HG03469 (cell line): Measurements from ENCODE around the gene PRR22.
"Not testable (repeated sequence)": the region's sequence is repeated elsewhere in the genome, so short reads cannot be mapped to it uniquely, and the experiment has no call there.

ENCODE experiments used
- ATAC-seq: cut with Tn5 transposase; IDR thresholded peaks from one replicate; pipeline ENCODE4 v1.9.1; 2021; ENCODE audit warnings: mild to moderate bottlenecking, moderate library complexity, moderate number of reproducible peaks; ENCODE audit not compliant: unreplicated experiment

The PRR22 gene

GRCh38 chr19:5792224-5792623 is 7.7 kb upstream of the PRR22 start:
- no peak for ATAC-seq

GRCh38 chr19:5790559-5791520 is 6.3 kb upstream of the PRR22 start, which contains the start of gene DUS3L:
Gene DUS3L, minus strand, starts transcription at chr19:5791163. Its CDS starts 22 bp downstream, at chr19:5791141.
- peak; percentile 75 for ATAC-seq

DNA sequence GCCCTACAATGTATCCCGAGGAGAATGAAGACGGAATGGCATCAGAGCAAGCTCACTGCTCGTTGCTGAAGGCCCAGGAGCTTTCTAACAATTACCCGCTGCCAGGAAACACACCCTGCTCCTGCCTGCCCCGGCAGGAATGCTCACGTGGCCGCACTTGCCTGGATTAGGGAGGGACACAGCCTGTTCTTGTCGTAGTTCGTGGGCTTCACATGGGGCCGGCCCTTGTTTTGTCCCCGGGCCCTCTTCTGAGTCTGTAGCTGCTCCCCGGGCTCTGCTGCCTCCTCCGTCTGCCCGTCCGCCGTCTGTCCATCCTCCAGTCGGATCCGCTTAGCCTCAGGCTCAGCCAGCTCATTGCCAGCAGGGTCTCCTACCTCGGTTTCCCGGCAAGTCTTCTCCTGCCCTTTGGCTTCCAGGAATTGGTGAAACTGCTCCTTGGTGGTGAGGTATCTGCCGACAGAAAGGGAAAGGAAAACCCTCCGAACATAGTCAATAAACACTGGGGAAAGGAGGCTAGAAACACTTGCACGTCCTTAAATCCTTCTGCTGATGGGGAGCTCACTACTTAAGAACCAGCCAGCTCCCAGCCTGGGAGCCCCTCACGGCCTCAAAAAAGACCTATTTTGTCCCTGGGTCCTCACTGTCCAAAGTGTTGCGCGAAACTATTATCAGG is 5.5 kb upstream of the PRR22 start:
- no peak for ATAC-seq

DNA sequence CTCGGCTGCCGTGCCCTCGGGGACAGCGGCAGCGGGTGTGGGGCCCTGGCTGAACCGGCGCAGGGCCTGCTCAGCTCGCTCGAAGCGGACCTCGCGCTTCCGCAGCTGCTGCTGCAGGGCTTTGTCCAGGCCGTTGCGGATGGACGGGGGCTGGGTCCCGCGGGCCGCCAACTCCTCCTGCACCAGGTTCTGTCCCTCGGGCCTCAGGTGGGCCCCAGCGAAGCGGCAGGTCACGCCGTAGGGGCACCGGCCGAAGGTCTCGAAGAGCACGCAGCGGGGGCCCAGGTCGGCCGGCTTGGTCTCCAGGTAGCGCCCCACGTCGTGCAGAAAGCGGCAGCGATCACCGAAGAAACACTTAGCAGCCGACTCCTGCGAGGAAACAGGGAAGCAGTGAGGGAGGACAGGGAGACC is 4.8 kb upstream of the PRR22 start:
- ATAC-seq: no peak

DNA sequence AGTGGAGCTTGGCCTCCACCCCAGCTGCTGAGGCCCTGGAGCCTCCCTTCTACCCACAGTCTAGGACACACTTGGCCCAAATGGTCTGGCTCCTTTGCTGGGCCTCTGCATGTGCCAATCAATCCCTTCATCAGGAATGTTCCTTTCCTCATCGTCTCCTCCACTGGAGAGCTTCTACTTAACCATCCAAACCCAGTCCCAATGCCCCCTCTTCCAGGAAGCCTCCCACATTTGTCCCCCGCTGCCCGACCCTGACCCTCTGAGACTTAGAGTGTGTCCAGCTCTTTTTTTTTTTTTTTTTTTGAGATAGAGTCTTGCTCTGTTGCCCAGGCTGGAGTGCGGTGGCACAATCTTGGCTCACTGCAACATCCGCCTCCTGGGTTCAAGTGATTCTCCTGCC is 3.9 kb upstream of the PRR22 start:
- ATAC-seq: no peak

GRCh38 chr19:5787409-5788182 is 3.0 kb upstream of the PRR22 start:
- no peak for ATAC-seq

DNA sequence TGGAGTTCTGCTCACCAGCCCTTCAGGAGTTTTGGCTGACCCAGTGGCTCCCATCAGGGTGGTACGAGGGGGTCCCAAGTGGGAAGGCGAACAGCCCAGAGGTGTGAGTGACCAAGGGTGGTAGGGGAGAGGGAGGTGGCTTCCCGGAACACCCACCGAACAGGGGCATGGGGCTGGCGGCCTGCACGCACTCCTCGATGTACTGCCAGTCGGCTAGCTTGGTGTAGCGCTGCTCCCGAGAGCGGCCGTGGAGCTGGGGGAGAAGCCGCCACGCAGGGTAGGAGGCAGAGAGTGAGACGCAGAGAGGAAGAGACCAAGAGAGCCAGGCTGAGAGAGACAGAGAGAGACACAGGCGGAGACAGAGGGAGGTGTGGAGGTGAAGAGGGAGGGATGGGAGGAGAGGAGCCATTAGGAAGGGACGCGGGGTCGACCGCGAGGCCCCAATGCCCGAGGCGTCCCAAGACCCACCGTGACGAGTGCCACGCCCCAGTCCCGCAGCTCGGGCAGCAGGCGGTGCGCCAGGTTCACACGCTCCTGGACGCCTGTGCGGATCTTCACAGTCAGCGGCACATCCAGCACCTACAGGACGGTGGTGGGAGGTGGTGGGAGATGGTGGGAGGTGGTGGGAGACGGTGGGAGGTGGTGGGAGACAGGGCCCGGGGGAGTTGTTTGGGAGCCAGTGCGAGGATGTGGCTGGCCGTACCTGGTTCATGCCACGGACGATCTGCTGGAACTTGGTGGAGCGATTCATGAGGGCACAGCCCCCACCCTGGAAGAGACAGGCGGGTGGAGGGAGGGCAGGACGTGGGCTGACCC is 2.3 kb upstream of the PRR22 start:
- no peak for ATAC-seq

DNA sequence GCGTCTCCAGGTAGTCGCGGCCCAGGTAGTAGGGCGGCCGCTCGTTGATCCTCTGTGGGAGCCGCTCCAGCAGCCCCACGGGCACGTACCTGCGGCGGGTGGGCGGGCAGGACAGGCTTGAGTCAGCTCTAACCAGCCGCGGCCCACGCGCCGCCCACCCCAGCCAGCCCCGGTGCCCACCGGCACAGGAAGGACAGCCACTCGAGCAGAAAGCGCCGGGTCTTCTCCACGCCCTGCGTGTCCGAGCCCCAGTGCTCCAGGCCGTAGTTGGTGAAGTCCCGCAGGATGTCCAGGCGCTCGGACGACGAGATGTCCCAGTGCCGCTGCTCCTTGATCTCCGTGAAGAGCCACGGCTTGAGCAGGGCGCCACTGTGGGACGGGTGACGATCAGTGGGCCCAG is 877 bp upstream of the PRR22 start:
- ATAC-seq: no peak

- no peak for ATAC-seq
Observed at GRCh38 chr19:5782945-5783919, 1.3 kb downstream of the PRR22 start.

DNA sequence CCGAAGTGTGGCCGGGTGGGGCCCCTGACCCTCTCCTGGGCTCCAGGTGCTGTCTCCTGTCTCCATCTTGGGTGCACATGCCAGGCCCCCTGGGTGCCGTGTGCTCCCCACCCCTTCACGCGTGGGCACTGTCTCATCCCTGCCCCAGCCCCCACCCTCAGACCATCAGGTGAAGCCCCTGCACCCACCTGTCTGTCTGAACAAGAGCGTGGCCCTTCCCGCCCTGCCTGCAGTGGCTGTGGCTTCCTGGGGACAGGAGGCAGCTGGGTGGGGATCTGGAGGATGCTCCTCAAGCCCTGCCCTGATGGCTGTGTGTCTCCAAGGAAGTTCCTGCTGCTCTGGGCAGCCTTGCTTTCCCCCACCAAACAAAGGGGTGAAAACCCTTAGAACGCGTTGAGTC is 2.2 kb downstream of the PRR22 start:
- no peak for ATAC-seq

DNA sequence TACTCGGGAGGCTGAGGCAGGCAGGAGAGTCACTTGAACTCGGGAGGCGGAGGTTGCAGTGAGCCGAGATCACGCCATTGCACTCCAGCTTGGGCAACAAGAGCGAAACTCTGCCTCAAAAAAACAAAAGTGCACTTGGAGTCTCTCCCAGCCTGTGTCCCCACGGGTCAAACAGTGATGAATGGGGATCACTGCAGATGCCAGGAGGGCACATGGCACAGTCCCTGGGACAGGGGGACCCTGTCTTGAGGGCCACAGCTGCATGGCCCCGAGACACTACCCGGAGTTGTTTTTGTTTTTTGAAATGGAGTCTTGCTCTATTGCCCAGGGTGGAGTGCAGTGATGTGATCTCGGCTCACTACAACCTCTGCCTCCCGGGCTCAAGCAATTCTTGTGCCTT is 3.6 kb downstream of the PRR22 start:
- ATAC-seq: not testable (repeated sequence)

DNA sequence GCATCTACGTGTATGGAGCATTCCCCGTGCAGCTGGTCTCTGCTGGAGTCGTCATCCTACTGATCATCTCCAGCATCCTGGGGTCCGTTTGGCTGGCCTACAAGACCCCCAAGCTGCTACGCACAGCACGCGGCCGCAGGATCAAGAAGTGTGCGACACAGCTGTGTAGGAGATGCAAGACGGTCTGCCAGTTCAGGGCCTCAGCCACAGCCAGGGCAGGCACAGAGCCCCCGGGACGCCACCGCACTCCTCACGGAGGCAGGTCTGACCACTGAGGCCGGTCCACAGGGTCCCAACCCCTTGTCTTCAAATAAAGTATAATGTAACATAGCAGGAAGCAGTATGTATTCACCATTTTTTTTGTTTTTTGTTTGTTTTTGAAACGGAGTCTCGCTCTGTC is 6.1 kb downstream of the PRR22 start:
- ATAC-seq: no peak

DNA sequence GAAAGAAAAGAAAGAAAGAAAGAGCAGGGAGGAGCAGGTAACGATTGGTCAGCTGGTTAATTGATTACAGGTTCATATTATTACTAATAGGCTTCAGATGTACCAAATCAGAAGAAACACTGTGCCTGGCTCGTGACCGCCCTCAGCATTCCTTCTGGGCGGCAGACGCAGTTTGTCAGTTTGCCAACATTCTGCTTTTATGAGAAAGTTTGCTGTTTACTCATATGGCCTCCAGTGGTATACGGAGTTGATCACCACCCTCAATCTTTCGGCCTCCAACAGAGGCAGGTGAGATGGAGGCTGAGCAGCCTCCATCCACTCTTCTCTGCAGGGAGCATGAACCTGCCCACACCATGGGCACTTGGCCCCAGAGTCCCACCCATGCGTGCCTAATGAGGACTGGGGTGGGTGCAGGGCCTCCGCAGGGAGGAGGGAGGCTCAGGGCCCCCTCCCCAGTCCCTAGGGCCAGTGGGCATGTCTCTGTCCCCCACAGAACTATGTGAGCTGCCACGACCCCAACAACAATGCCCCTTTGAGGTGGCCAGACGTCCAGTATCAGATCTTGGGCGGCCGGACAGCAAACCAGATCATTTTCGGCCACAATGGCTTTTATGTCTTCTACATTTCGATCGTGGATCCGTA is 8.8 kb downstream of the PRR22 start:
- no peak for ATAC-seq

DNA sequence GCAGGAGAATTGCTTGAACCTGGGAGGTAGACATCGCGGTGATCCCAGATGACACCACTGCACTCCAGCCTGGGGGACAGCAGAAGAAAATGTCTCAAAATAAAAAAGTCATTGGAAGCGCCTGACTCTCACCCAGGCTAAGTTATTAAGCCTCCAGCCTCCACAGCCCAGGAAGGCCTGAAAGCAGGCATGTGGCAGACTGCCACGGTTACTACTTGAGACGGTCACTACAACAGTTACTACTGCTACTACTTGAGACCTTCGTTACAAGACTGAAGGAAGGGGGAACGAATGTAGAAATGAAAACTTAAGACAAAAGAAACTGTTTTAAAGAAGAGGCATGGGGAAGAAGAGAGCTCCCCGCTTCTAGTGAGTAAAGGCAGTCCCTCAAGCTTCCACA is 9.6 kb downstream of the PRR22 start:
- no peak for ATAC-seq

DNA sequence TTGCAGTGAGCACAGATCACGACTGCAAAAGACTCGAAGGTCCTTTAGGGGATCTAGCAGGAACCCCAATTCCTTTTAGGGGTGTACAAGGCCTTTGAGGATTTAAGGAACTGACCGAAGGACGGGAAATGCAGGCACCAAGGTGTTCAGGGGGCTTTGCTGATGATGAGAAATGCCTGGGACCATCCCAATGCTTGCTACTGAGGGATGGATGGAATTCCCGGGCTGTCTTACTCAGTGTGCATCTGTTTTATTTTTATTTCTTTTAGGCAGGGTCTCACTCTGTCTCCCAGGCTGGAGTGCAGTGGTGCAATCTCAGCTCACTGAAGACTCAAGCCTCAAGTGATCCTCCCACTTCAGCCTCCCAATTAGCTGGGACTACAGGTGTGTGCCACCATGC is 11.3 kb downstream of the PRR22 start:
- ATAC-seq: no peak

DNA sequence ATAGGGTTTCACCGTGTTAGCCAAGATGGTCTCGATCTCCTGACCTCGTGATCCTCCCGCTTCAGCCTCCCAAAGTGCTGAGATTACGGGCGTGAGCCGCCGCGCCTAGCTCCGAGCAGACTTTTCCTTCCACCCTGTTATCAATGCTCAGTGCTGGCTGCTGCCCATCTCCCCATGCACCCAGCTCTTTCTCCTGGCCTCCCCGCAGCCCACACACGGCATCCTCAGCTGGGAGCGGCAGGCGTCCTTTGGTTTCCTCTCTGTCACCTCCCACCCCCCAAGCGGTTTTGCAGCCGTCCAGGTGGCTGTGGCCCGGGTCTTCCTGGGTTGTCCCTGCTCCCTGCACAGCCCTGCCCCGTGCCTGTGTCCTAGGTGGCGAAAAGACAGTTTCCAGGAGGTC is 12.1 kb downstream of the PRR22 start:
- no peak for ATAC-seq

DNA sequence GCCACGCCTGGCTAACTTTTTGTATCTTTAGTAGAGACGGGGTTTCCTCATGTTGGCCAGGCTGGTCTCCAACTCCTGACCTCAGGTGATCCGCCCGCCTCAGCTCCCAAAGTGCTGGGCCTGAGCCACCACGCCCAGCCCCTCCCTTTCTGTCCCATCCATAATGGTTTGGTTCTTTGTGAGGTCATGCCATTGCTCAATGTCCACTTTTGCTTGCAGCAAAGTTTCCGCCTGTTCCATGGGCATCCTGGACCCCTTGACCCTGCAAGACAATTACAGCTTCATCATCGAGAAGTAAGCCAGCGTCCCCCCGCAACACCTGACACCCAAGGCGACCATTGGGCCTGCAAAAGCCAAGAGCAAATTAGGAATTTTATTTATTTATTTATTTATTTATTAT is 16.6 kb downstream of the PRR22 start:
- no peak for ATAC-seq

DNA sequence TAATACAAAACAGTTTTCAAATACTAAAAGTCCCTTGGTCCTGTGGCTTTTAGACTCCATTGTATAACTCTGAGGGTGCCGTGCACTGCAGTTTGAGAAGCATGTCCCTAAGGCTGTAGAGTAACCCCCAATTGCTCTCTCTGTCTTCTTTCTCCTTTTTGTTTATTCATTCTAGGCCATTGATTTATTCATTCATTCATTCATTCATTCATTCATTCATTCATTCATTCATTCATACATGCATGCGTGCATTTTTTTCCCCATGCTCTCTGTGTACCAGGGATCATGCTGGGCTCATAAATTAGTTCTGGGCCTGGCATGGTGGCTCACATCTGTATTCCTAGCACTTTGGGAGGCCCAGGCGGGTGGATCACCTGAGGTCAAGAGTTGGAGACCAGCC is 19.3 kb downstream of the PRR22 start:
- no peak for ATAC-seq
